EL (cell line): ENCODE measurements around the gene ZNF692.
"Not testable (repeated sequence)": the region's sequence is repeated elsewhere in the genome, so short reads cannot be mapped to it uniquely, and the experiment has no call there.

Experiments used
- DNase-seq: peaks from one replicate; pipeline ENCODE4 v3.0.0-alpha.2; 2016

ZNF692 gene

GRCh38 chr1:248847956-248848561, 10.8 kb downstream of the ZNF692 start:
- no peak for DNase-seq

DNA sequence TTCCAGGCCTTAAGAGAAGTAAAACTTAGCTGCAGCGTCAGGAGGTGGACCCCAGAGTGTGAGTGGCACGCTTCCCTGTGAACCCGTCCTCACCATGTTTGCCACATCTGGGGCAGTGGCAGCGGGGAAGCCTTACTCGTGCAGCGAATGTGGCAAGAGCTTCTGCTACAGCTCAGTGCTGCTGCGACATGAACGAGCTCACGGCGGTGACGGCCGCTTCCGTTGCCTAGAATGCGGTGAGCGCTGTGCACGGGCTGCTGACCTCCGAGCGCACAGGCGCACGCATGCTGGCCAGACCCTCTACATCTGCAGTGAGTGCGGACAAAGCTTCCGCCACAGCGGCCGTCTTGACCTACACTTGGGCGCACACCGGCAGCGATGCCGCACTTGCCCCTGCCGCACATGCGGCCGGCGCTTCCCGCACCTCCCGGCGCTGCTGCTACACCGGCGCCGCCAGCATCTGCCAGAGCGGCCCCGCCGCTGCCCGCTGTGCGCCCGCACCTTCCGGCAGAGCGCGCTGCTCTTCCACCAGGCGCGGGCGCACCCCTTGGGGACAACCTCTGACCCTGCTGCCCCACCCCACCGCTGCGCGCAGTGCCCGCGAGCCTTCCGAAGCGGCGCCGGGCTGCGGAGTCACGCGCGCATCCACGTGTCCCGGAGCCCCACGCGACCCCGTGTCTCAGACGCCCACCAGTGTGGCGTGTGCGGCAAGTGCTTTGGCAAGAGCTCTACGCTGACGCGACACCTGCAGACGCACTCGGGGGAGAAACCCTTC, 11.5 kb downstream of the ZNF692 start:
- no peak for DNase-seq

- no peak for DNase-seq
Measured at GRCh38 chr1:248844526-248844925, 14.4 kb downstream of the ZNF692 start.

DNA sequence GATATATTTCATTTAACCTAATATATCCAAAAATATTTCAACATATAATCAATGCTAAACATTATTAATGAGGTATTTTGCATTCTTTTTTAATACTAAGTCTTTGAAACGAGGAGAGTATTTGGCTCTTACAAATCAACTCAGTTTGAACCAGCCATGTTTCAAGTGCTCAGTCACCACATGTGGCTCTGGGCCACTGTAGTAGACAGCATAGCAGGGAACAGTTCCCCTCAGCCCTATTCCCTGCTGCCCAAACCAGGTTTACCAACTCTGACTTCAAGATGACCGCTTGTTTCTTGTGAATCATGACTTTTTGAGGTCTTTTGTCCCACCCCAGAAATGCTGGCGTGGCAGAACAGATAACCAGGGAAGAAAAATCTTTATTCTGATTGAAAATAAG, 15.2 kb downstream of the ZNF692 start:
- DNase-seq: no peak

GRCh38 chr1:248842781-248843331, 16.0 kb downstream of the ZNF692 start:
- DNase-seq: no peak

GRCh38 chr1:248841702-248842395, 17.0 kb downstream of the ZNF692 start:
- peak; percentile 60 for DNase-seq

DNA sequence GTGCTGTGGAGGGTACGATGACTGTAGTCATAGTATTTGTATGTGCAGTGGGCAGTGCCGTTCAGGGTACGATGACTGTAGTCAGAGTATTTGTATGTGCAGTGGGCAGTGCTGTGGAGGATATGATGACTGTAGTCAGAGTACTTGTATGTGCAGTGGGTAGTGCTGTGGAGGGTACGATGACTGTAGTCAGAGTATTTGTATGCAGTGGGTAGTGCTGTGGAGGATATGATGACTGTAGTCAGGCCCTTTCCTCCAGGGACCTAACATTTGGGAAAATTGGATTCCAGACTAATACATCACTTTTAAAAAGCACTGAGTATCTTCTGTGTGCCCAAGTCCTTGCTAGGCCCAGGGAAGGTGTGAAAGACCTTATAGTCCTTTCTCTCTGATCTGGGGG, 17.9 kb downstream of the ZNF692 start:
- no peak for DNase-seq

DNA sequence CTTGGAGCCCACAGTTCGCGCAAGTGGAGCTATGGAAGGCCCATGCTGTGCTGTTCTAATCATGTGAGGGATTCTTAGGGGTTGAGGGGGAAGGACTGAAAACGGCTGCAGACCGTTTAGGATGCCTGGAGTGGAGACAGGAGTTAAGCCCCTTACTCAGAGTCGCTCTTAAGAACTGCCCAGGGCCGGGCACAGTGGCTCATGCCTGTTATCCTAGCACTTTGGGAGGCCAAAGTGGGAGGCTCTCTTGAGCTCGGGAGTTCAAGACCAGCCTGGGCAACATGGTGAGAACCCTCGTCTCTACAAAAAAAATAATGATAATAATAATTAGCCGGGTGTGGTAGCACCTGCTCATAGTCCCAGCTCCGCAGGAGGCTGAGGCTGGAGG, 19.7 kb downstream of the ZNF692 start:
- no peak for DNase-seq

- DNase-seq: peak; percentile 87
Measured at GRCh38 chr1:248838357-248839167, 20.3 kb downstream of the ZNF692 start.

- DNase-seq: peak; percentile 98
Measured at GRCh38 chr1:248837781-248838356, 21.0 kb downstream of the ZNF692 start, which contains the start of gene ZNF672. TSS of gene ZNF672 (plus strand) at chr1:248838224. CDS start at chr1:248847275, 9,051 bp downstream.

DNA sequence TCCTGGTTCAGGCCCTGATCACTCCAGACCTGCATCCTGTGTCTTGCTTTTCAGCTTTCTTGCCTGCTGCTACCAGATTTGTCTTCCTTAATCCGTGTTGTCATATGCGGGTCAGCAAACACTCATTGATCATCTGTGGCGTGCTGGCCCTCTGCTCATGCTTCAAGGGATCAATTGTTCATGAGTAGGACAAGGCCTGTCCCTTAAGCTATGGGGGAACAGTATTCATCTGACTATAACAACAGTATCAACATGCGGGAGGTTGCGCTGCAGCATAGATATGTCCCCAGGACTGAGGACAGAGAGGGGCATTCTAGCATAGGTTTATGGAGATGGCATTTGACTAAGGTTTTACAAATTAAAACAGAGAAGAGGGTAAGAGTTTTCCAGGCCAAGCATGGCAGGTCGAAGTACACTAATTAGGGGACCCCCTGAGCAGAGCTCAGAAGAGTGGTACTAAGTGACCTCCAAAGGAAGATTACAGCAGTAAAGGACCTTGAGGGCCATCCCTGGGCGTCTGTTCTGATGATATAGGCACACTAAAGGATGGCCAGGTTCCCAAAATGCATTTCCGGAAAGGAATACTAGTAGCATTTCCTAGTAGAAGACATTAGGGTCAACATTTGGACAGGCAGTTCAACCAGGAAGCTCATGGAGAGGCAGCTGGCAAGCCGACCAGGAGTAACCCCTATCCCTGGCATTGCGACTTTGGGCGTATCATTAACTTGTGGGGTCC, 21.7 kb downstream of the ZNF692 start:
- no peak for DNase-seq

DNA sequence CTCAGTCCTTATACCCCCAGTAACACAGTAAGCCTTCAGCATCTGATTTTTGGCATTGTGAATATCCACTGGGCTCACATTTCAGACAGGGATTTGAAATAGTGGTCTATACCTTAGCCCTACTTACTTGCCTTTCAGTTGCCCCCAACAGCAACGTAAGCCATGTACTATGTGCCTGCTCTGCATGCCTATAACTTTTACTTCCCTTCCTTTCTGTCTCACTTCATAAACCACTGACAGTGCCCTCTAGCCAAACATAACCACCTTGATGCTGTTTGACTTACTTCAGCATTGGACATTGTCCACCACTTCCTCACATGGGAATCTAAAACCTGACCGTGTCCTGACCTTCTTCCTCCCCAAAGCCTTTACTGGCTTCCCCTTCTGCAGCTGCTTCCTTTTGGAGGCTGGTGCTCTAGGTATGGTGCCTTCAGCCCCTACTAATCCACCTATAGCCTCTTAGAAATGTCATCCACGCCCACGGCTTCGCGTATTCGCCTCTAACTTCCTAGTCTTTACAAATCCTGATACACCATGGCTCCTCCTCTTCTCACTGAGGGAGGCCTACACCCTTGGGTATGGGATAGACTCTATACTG, 24.4 kb downstream of the ZNF692 start:
- DNase-seq: no peak

DNA sequence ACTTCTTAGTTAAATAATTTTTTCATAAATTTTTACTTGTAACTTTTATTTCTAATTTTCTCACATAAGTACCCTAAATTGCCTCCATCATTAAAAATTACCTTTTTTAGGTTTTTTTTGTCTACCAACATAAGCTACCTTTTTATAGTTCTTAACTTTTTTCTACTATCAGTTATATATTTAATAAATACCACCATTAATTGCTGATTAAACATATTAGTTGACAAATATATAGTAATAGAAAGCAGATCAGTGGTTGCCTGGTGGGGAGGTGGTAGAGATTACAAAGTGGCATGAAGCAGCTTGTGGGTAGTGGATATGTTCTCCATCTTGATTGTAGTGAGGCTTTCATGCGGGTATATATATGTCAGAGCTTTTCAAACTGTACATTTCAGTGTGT, 27.0 kb downstream of the ZNF692 start:
- no peak for DNase-seq

- DNase-seq: not testable (repeated sequence)
Measured at GRCh38 chr1:248830718-248831017, 28.2 kb downstream of the ZNF692 start.

DNA sequence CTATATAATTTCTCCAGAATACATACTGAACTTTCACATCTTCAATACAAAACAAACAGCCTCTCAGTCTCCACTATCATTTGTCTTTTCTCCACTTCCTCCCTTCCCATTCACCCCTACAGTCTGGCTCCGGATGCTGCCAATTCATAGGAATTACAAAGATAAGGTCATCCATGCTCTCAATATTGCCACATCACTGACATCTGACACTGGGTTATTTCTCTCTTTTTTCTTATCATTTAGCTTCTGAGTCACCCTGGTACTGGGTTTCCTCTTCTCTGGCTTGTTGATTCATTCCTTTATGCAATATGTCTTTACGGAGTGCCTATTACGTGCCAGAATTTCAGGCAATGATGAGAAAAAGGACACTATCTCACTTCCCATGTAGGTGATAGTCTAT, 30.0 kb downstream of the ZNF692 start:
- DNase-seq: peak; percentile 81

DNA sequence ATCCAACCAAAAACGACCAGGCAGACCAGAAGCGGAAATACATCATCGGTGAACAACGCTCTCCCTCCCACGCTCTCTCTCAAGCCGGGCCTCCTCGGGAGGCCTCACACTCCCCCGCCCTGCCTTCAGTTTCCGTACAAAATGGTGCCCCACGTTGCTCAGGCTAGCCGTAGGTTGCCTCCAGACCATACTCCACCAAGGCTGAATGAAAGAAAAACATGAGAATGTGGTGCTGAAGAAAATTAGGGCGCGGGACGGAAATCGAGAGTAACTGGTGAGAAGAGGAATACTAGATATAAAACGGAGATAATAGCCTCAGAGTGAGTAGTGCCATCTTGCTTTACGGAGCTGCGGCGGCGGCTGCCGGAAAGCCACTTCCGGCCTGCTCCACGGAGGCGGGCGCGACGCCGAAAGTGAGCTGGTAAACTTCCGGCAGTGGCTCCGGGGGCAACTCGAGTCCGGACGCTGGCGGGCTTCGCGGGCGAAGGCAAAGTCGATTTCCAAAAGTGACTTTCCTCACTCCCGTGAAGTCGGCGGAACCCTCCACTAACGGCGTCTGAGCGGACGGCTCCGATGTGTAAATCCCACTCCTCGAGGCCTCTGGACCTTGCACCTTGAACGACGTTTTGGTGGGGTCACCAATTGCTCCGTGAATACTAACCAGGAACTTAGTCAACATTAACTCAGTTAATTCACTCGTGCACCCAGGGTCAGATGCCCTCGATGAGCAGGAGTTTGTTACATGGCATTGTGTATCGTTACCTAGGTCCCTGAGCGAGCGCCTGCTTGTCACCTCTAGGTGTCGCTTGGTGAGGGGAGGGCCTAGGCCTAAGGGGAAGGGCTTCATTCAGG, 32.8 kb downstream of the ZNF692 start, which contains the start of gene SH3BP5L:
Gene SH3BP5L, minus strand, starts transcription at position 7 of the 852 bp plus-strand sequence. CDS start 980 bp downstream, outside the sequence.
- DNase-seq: peak; percentile 96

GRCh38 chr1:248825573-248825908, 33.3 kb downstream of the ZNF692 start:
- no peak for DNase-seq

- DNase-seq: no peak
Measured at GRCh38 chr1:248825136-248825535, 33.7 kb downstream of the ZNF692 start.

- no peak for DNase-seq
Measured at GRCh38 chr1:248824701-248825100, 34.2 kb downstream of the ZNF692 start.

GRCh38 chr1:248824301-248824700, 34.6 kb downstream of the ZNF692 start:
- DNase-seq: no peak
